ENCODE data around the gene GABRD. TPM values are rescaled to one million over a fixed set of nuclear protein-coding genes. Genes with fewer than 3 reads are reported as not detected.

Gene GABRD
- total and polyA plus RNA-seq, 2 experiments from 2014 or later: 2.1 to 5.1 TPM

GRCh38 chr1:2060072-2060471 lies 40.9 kb downstream of the GABRD start:
- DNase-seq (ENCODE audit: low spot score): no peak
- peaks cover 18% of the 10 kb centered on the region for H3K79me2 ChIP-seq (replicated peaks; ENCODE audit: insufficient read depth)
- Mint-ChIP-seq H3K27me3 (ENCODE audit: insufficient read depth, low read depth, poor library complexity) (peaks cover 5% of the 10 kb centered on the region), H3K27ac (no peak overlapping the region), H3K9me3 (no peaks in the 10 kb centered on the region; the same call in 2 of the 3 replicates), H3K36me3 (ENCODE audit: low read depth) (peaks cover 52% of the 10 kb centered on the region), H3K4me1 (no peaks in the 10 kb centered on the region), H3K4me3 (no peak overlapping the region)
- no peaks in the 10 kb centered on the region for H3K9me2 ChIP-seq (ENCODE audit: insufficient read depth)
- H4K20me1 ChIP-seq (replicated peaks; ENCODE audit: insufficient read depth): peaks cover under 1% of the 10 kb centered on the region; the same call in 1 of the 2 replicates
- no peak for ATAC-seq
- no peak overlapping the region for H3K4me3 ChIP-seq
- H3K27ac ChIP-seq (ENCODE audit: low read depth): no peak overlapping the region
- no peaks in the 10 kb centered on the region for H3F3A ChIP-seq (replicated peaks; ENCODE audit: low read depth)
- H3K27me3 ChIP-seq (ENCODE audit: insufficient read depth): no peaks in the 10 kb centered on the region
- H2AFZ ChIP-seq: no peak overlapping the region
- no peak for TF ChIP-seq ZNF462 (CRISPR knock-in tag; IDR thresholded peaks at IDR 0.05)
- no peak for TF ChIP-seq ZNF331 (CRISPR knock-in tag; IDR thresholded peaks at IDR 0.05; ENCODE audit: low read depth)
- TF ChIP-seq ZNF114 (CRISPR knock-in tag; IDR thresholded peaks at IDR 0.05): no peak
- TF ChIP-seq, protein P1, sequence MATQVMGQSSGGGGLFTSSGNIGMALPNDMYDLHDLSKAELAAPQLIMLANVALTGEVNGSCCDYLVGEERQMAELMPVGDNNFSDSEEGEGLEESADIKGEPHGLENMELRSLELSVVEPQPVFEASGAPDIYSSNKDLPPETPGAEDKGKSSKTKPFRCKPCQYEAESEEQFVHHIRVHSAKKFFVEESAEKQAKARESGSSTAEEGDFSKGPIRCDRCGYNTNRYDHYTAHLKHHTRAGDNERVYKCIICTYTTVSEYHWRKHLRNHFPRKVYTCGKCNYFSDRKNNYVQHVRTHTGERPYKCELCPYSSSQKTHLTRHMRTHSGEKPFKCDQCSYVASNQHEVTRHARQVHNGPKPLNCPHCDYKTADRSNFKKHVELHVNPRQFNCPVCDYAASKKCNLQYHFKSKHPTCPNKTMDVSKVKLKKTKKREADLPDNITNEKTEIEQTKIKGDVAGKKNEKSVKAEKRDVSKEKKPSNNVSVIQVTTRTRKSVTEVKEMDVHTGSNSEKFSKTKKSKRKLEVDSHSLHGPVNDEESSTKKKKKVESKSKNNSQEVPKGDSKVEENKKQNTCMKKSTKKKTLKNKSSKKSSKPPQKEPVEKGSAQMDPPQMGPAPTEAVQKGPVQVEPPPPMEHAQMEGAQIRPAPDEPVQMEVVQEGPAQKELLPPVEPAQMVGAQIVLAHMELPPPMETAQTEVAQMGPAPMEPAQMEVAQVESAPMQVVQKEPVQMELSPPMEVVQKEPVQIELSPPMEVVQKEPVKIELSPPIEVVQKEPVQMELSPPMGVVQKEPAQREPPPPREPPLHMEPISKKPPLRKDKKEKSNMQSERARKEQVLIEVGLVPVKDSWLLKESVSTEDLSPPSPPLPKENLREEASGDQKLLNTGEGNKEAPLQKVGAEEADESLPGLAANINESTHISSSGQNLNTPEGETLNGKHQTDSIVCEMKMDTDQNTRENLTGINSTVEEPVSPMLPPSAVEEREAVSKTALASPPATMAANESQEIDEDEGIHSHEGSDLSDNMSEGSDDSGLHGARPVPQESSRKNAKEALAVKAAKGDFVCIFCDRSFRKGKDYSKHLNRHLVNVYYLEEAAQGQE (IDR thresholded peaks at IDR 0.05; ENCODE audit: unreplicated experiment): no peak
- no peak for TF ChIP-seq JUNB (IDR thresholded peaks at IDR 0.05; ENCODE audit: unreplicated experiment)
- no peak for TF ChIP-seq CREB1 (CRISPR knock-in tag; IDR thresholded peaks at IDR 0.05; ENCODE audit: low read depth)
- TF ChIP-seq NANOG (IDR thresholded peaks at IDR 0.05; ENCODE audit: borderline replicate concordance): no peak
- no peak for TF ChIP-seq EZH2 (IDR thresholded peaks at IDR 0.05; ENCODE audit: low read depth, unreplicated experiment)
- TF ChIP-seq, protein P2, sequence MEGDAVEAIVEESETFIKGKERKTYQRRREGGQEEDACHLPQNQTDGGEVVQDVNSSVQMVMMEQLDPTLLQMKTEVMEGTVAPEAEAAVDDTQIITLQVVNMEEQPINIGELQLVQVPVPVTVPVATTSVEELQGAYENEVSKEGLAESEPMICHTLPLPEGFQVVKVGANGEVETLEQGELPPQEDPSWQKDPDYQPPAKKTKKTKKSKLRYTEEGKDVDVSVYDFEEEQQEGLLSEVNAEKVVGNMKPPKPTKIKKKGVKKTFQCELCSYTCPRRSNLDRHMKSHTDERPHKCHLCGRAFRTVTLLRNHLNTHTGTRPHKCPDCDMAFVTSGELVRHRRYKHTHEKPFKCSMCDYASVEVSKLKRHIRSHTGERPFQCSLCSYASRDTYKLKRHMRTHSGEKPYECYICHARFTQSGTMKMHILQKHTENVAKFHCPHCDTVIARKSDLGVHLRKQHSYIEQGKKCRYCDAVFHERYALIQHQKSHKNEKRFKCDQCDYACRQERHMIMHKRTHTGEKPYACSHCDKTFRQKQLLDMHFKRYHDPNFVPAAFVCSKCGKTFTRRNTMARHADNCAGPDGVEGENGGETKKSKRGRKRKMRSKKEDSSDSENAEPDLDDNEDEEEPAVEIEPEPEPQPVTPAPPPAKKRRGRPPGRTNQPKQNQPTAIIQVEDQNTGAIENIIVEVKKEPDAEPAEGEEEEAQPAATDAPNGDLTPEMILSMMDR (conservative IDR thresholded peaks at IDR 0.05; ENCODE audit: low read depth in 2 of 2): no peak
- TF ChIP-seq STAT1 (IDR thresholded peaks at IDR 0.05; ENCODE audit: unreplicated experiment): no peak
- no peak for TF ChIP-seq EZH2phosphoT487 (IDR thresholded peaks at IDR 0.05; ENCODE audit: unreplicated experiment)
- no peak for TF ChIP-seq POLR2AphosphoS5 (IDR thresholded peaks at IDR 0.05; ENCODE audit: low read depth)
- TF ChIP-seq ETS1 (IDR thresholded peaks at IDR 0.05): no peak
- no peaks in the 10 kb centered on the region for H3K4me1 ChIP-seq (ENCODE audit: insufficient read depth)
- no peak overlapping the region for H3K4me2 ChIP-seq
- H3K36me3 ChIP-seq (ENCODE audit: insufficient read depth): peaks cover 9% of the 10 kb centered on the region
